Suprapubic skin (tissue), 4 donors: Measurements from ENCODE around the gene PLA2R1. TPM values are rescaled to one million over a fixed set of nuclear protein-coding genes. Genes with fewer than 3 reads are reported as not detected.

ENCODE experiments used
- DNase-seq, 2 donors: peaks; one replicate each; pipeline ENCODE4 v3.0.0-alpha.2; 2019; ENCODE audit warnings: low spot score in 2 of 2
- H3K27ac ChIP-seq: fragments of 200-600 bp; sonication (generic); one replicate; pipeline ENCODE4 v1.5.1; 2019
- H3K27me3 ChIP-seq: fragments of 200-600 bp; sonication (generic); one replicate; pipeline ENCODE4 v1.5.1; 2019
- H3K36me3 ChIP-seq: fragments of 200-600 bp; sonication (generic); one replicate; pipeline ENCODE4 v1.5.1; 2019
- H3K4me1 ChIP-seq: fragments of 200-600 bp; sonication (generic); one replicate; pipeline ENCODE4 v1.5.1; 2019
- H3K4me3 ChIP-seq: fragments of 200-600 bp; sonication (generic); one replicate; pipeline ENCODE4 v1.5.1; 2019; ENCODE audit warnings: mild to moderate bottlenecking
- H3K9me3 ChIP-seq: fragments of 200-600 bp; sonication (generic); one replicate; pipeline ENCODE4 v1.5.1; 2019
- EP300 ChIP-seq: sonication (generic); formaldehyde crosslinking; IDR thresholded peaks from one replicate; pipeline ENCODE4 v1.6.1; 2017; ENCODE audit warnings: antibody characterized with exemption
- POLR2A ChIP-seq, 2 donors: fragments of 450-650 bp; IDR thresholded peaks; one replicate each; pipeline ENCODE4 v1.6.1; 2017; ENCODE audit warnings: antibody characterized with exemption in 2 of 2, mild to moderate bottlenecking in 2 of 2, moderate library complexity in 2 of 2
- POLR2AphosphoS5 ChIP-seq, 3 donors: sonication (generic); formaldehyde crosslinking; IDR thresholded peaks; one replicate each; pipeline ENCODE4 v1.6.1; 2017; ENCODE audit warnings: antibody characterized with exemption in 3 of 3
- WGBS: methylation state at CpG from one replicate; pipeline ENCODE4 v1.1.5; 2018; 5-methylcytosine and 5-hydroxymethylcytosine counted together
- total RNA-seq, 4 donors: library from RNA; depleted of rRNA; stranded (reverse); fragments of >200 nt; gene quantifications; one replicate each; pipeline ENCODE4 v1.1.0, GENCODE V29; 2016
- TF ChIP-seq, protein P1 (sequence below), 2 donors: fragments of 200-600 bp in 1 of 2; fragments of 450-650 bp in 1 of 2; sonication (generic) in 1 of 2; IDR thresholded peaks; one replicate each; pipeline ENCODE4 v1.5.1; 2016 to 2019; ENCODE audit warnings: antibody characterized with exemption in 2 of 2, mild to moderate bottlenecking in 1 of 2, moderate library complexity in 1 of 2

Gene PLA2R1
- total RNA-seq, 4 donors from 2014 or later, result 31.3 to 68.8 (median 40.8) TPM

DNA sequence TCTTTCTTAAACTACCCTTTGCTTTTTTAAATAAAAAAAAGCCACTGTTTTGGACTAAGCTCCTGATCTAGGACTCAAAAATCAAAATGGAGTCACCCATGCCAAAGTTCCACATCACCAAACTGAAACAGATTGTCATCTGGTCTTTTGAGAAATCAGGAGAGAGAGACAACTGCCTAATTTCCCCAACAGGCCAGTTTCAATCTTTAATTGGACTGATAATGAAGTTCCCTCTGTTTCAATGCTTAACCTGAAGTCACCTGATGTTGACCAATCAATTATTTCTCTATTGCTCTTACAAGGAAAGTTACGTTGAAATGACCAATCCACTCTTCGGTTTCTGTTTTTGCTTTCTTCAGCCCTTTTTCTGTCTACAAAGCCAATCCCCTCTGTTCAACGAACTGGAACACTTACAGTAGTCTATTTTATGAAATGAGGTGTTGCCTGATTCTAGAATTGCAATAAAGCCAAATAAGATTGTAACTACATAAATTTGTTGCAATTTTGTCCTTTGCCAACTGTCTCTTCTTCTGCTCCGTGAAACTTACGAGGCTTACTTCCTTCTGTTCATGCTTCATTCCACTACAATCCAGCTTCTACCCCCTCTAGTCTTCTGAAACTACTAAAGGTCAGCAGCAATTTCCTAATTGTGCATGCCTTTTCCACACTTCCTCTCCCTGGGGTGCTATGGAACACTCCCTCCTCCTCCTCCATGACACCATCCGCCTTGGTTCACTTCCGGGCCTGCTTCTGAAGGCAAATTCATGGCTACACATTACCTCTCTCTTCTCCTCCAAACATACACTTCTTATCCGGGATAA is 169.2 kb downstream of the PLA2R1 start:
- no peaks in the 10 kb centered on the region for H3K4me1 ChIP-seq
- H3K27me3 ChIP-seq, result no peaks in the 10 kb centered on the region
- no peaks in the 10 kb centered on the region for H3K36me3 ChIP-seq
- H3K4me3 ChIP-seq, result no peak overlapping the region
- DNase-seq, result no peak
- H3K27ac ChIP-seq, result no peak overlapping the region
- 77% methylated on average over 8 of the region's 8 CpGs for WGBS
- no peaks in the 10 kb centered on the region for H3K9me3 ChIP-seq
- TF ChIP-seq, protein P1, sequence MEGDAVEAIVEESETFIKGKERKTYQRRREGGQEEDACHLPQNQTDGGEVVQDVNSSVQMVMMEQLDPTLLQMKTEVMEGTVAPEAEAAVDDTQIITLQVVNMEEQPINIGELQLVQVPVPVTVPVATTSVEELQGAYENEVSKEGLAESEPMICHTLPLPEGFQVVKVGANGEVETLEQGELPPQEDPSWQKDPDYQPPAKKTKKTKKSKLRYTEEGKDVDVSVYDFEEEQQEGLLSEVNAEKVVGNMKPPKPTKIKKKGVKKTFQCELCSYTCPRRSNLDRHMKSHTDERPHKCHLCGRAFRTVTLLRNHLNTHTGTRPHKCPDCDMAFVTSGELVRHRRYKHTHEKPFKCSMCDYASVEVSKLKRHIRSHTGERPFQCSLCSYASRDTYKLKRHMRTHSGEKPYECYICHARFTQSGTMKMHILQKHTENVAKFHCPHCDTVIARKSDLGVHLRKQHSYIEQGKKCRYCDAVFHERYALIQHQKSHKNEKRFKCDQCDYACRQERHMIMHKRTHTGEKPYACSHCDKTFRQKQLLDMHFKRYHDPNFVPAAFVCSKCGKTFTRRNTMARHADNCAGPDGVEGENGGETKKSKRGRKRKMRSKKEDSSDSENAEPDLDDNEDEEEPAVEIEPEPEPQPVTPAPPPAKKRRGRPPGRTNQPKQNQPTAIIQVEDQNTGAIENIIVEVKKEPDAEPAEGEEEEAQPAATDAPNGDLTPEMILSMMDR (IDR thresholded peaks at IDR 0.05), result no peak
- TF ChIP-seq POLR2A (IDR thresholded peaks at IDR 0.05), result no peak
- TF ChIP-seq POLR2AphosphoS5 (IDR thresholded peaks at IDR 0.05), result no peak
- TF ChIP-seq EP300, result no peak

DNA sequence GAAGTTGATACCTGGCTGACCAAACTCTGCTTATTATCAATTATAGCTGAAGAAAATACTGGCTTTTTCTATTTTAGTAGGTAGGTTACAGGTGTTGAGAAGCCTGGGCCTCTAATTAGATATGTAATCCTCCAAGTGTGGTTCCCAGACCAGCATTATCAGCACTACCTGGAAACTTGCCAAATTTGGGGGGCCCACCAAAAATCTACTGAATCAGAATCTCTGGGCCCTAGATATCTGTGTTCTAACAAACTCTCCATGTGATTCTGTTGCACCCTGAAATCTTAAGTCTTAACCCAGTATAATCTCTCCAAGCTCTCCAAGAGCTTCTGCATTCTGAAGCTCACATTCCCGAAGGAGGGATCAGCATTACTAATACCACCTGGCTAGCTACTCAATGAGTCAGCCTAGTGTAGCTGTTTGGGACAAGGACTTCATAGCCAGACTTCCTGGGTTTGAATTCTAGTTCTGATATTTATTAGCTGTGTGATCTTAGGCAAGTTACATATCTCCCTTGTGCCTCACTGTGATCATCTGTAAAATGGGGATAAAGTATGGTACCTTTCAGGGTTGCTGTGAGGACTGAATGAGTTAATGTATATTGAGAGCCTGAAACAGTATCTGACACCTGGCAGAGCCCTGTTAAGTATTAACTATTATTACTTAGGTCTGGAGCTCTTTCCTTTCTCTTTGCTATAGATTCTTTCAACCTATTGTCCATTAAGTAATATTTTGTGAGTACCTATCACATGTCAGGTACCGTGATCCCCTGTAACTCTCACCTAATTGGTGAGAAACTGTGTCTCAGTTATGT is 170.3 kb downstream of the PLA2R1 start:
- 86% methylated on average over 2 of the region's 2 CpGs for WGBS
- no peaks in the 10 kb centered on the region for H3K9me3 ChIP-seq
- H3K27me3 ChIP-seq, result no peaks in the 10 kb centered on the region
- no peak overlapping the region for H3K4me3 ChIP-seq
- no peak for DNase-seq
- H3K4me1 ChIP-seq, result no peaks in the 10 kb centered on the region
- TF ChIP-seq, protein P1 (IDR thresholded peaks at IDR 0.05), result no peak
- no peak for TF ChIP-seq POLR2AphosphoS5 (IDR thresholded peaks at IDR 0.05)
- TF ChIP-seq EP300, result no peak
- no peak for TF ChIP-seq POLR2A (IDR thresholded peaks at IDR 0.05)
- H3K27ac ChIP-seq, result no peak overlapping the region
- no peaks in the 10 kb centered on the region for H3K36me3 ChIP-seq

DNA sequence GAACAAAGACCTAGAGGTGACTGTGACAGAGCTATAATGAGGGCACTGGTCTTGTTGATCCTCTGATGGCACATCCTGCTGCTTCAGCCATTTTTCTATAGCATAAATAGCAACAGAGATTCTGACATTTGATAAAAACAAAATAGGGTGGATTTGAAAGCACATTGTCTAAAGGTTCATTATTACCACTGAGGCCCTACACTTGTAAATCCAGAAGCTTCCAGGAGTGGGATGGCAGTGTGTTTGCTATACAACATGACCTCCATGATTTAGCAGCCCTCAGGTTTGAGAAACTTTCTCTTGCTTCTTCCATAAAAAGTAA is 171.2 kb downstream of the PLA2R1 start:
- no peak for TF ChIP-seq POLR2A (IDR thresholded peaks at IDR 0.05)

DNA sequence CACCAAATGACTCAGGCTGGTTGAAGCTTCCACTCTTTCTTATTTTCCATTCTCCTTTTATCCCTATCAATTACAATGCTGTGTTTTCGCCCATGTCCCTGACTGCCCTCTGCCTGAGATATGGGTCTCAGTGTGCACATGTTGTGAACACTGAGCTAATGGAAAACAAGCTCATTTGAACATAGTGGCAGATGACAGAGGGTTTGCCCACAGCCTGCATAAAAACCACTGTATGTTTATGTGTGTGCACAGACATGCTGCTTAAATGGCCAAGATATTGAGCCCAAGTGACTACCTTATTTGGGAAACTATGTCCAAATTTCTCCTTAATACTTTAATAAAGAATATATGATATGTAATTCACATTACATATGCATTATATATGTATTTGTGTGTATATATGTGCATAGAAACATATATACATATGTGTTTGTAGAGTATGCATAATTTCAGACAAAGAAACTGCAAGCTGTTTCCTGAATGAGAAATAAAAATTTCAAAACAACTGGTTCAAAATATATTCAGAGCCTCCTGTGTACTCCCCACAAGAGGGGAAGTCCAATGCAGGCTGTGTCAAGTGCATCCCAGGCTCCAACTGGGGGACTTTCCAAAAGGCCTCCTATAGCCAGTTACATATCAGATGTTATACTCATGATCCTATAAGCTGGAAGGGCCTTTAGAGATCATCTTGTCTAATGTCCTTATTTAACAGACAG is 171.7 kb downstream of the PLA2R1 start:
- no peak overlapping the region for H3K27ac ChIP-seq

More for the DNA sequence above, 171.2 kb downstream of the PLA2R1 start:
- no peak for DNase-seq
- Histone ChIP-seq H3K27ac (no peak overlapping the region), H3K36me3 (no peaks in the 10 kb centered on the region), H3K27me3 (no peaks in the 10 kb centered on the region), H3K9me3 (no peaks in the 10 kb centered on the region), H3K4me3 (no peak overlapping the region), H3K4me1 (no peaks in the 10 kb centered on the region)

DNA sequence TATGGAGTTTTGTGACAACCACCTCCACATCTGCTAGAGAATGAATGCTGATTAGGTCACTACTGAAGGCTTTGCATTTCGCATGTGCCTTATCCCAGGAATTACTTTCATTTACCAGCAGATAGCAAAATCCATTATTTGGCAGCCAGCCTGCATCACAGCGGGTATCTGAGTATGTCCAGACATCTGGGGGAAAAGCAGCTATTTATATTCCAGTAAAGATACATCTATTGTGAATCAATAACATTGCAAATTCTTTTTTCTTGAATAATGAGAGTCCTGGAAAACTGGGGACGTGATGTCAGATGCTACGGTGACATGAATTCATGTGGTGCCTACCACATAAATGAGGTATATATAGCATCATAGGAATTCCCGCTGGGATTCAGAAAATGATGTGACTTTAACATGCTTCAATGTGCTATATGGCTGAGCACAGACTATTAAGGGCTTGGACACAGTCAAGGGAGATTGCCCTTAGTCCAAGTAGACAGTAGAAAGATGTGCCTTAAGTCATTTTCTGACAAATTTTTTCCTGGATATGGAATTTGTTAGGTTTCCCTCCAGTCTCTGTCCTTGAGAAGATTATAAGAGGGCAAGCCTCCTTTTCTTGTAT is 180.2 kb downstream of the PLA2R1 start:
- H3K4me3 ChIP-seq, result no peak overlapping the region
- TF ChIP-seq, protein P1 (IDR thresholded peaks at IDR 0.05), result no peak
- TF ChIP-seq POLR2AphosphoS5 (IDR thresholded peaks at IDR 0.05) (no peak), EP300 (no peak), POLR2A (IDR thresholded peaks at IDR 0.05) (no peak)
- H3K4me1 ChIP-seq, result no peaks in the 10 kb centered on the region
- H3K27me3 ChIP-seq, result no peaks in the 10 kb centered on the region
- DNase-seq, result no peak
- no peak overlapping the region for H3K27ac ChIP-seq
- WGBS, result 82% methylated on average over 5 of the region's 5 CpGs
- no peaks in the 10 kb centered on the region for H3K9me3 ChIP-seq
- H3K36me3 ChIP-seq, result peaks cover 13% of the 10 kb centered on the region

More for the DNA sequence above, 171.7 kb downstream of the PLA2R1 start:
- no peaks in the 10 kb centered on the region for H3K9me3 ChIP-seq
- no peak overlapping the region for H3K4me3 ChIP-seq
- H3K4me1 ChIP-seq, result no peaks in the 10 kb centered on the region
- no peaks in the 10 kb centered on the region for H3K27me3 ChIP-seq
- TF ChIP-seq EP300 (no peak), POLR2AphosphoS5 (IDR thresholded peaks at IDR 0.05) (no peak), POLR2A (IDR thresholded peaks at IDR 0.05) (no peak)
- TF ChIP-seq, protein P1 (IDR thresholded peaks at IDR 0.05), result no peak
- no peak for DNase-seq
- H3K36me3 ChIP-seq, result no peaks in the 10 kb centered on the region
- 93% methylated on average over 1 of the region's 1 CpG for WGBS
